GM21529 (cell line): ENCODE measurements around the gene C19orf53.

Experiments
- ATAC-seq: cut with Tn5 transposase; IDR thresholded peaks from one replicate; pipeline ENCODE4 v1.9.1; 2021; ENCODE audit not compliant: unreplicated experiment

Gene C19orf53

GRCh38 chr19:13825489-13826441 is 51.5 kb downstream of the C19orf53 start:
- ATAC-seq, result no peak

- no peak for ATAC-seq
These were observed 52.5 kb downstream of the C19orf53 start for GRCh38 chr19:13826652-13827235.

GRCh38 chr19:13827656-13828055 is 53.4 kb downstream of the C19orf53 start:
- no peak for ATAC-seq
